Esophagus squamous epithelium (tissue), 5 donors: ENCODE results near the gene KCNAB1. TPM values are rescaled to one million over a fixed set of nuclear protein-coding genes. Genes with fewer than 3 reads are reported as not detected.
"Not testable (repeated sequence)": the region's sequence is repeated elsewhere in the genome, so short reads cannot be mapped to it uniquely, and the experiment has no call there.

ENCODE experiments used
- DNase-seq: peaks from one replicate; lab custom pipeline; 2025; lab: John Stamatoyannopoulos, UW
- H3K27ac ChIP-seq, 4 donors: fragments of 200-600 bp; sonication (generic); one replicate each; pipeline ENCODE4 v1.5.1; 2016 to 2019; ENCODE audit warnings: mild to moderate bottlenecking in 1 of 4
- H3K27me3 ChIP-seq, 4 donors: fragments of 200-600 bp; sonication (generic); 1 replicate in 3 of 4; 2 replicates in 1 of 4; pipeline versions ENCODE4 v1.5.1 to v1.6.0; 2017 to 2021; ENCODE audit warnings: antibody characterized with exemption in 1 of 4
- H3K36me3 ChIP-seq, 3 donors: fragments of 200-600 bp; sonication (generic); one replicate each; pipeline ENCODE4 v1.5.1; 2016 to 2019
- H3K4me1 ChIP-seq, 3 donors: fragments of 200-600 bp; sonication (generic); one replicate each; pipeline ENCODE4 v1.5.1; 2017 to 2019
- H3K4me3 ChIP-seq, 4 donors: fragments of 200-600 bp; sonication (generic); 1 replicate in 3 of 4; 2 replicates in 1 of 4; pipeline ENCODE4 v1.5.1; 2016 to 2019; ENCODE audit warnings: mild to moderate bottlenecking in 2 of 4, moderate library complexity in 1 of 4
- H3K9me3 ChIP-seq, 3 donors: fragments of 200-600 bp; sonication (generic); one replicate each; pipeline ENCODE4 v1.5.1; 2016 to 2019
- CTCF ChIP-seq, 6 experiments: fragments of 450-650 bp in 4 of 6; fragments of 200-600 bp in 2 of 6; sonication (generic) in 2 of 6; IDR thresholded peaks; one replicate each; pipeline ENCODE4 v1.5.1; 2016 to 2019; ENCODE audit warnings: antibody characterized with exemption in 6 of 6, mild to moderate bottlenecking in 4 of 6, moderate library complexity in 4 of 6
- POLR2A ChIP-seq, 4 donors: fragments of 450-650 bp; IDR thresholded peaks; one replicate each; pipeline ENCODE4 v1.6.1; 2017; ENCODE audit warnings: antibody characterized with exemption in 4 of 4, mild to moderate bottlenecking in 4 of 4, moderate library complexity in 3 of 4
- WGBS, 2 donors: methylation state at CpG; one replicate each; pipeline ENCODE4 v1.1.5; 2018; 5-methylcytosine and 5-hydroxymethylcytosine counted together
- intact Hi-C: fragments of 100-400 bp; cut with DNase I; formaldehyde crosslinking; loops from one replicate; pipeline ENCODE4 v1.15.0; 2022
- total RNA-seq, 4 donors: library from RNA; depleted of rRNA; stranded (reverse); fragments of >200 nt; gene quantifications; one replicate each; pipeline ENCODE4 v1.1.0, GENCODE V29; 2016
- donor health status: DM: yes; HTN: yes; CAD: no.

The KCNAB1 gene
- total RNA-seq, 4 donors from 2014 or later = 0.40 to 6.6 (median 1.3) TPM

- intact Hi-C loops = no loop called here
- DNase-seq = no peak
- no peak overlapping the region for H3K27ac ChIP-seq
- no peaks in the 10 kb centered on the region for H3K4me1 ChIP-seq
- H3K36me3 ChIP-seq = no peaks in the 10 kb centered on the region
- TF ChIP-seq POLR2A (IDR thresholded peaks at IDR 0.05) (no peak), CTCF (IDR thresholded peaks at IDR 0.05) (no peak)
- no peaks in the 10 kb centered on the region for H3K9me3 ChIP-seq
- 71 to 83% methylated on average over 3 to 5 of the region's 9 CpGs for WGBS, 2 donors
- no peak overlapping the region for H3K4me3 ChIP-seq
- no peaks in the 10 kb centered on the region for H3K27me3 ChIP-seq
These were observed 97.4 kb downstream of the KCNAB1 start for GRCh38 chr3:156217674-156218352.

GRCh38 chr3:156218353-156218744 is 98.0 kb downstream of the KCNAB1 start:
- no peaks in the 10 kb centered on the region for H3K9me3 ChIP-seq
- WGBS, 2 donors = 33 to 50% methylated on average over 1 to 2 of the region's 3 CpGs
- H3K27ac ChIP-seq = no peak overlapping the region
- no peaks in the 10 kb centered on the region for H3K4me1 ChIP-seq
- no peaks in the 10 kb centered on the region for H3K36me3 ChIP-seq
- no peaks in the 10 kb centered on the region for H3K27me3 ChIP-seq
- no peak for DNase-seq
- TF ChIP-seq CTCF (IDR thresholded peaks at IDR 0.05) (no peak), POLR2A (IDR thresholded peaks at IDR 0.05) (no peak)
- intact Hi-C loops = no loop called here
- H3K4me3 ChIP-seq = no peak overlapping the region

- H3K4me1 ChIP-seq, DNase-seq, H3K36me3 ChIP-seq, H3K4me3 ChIP-seq, intact Hi-C loops, H3K27me3 ChIP-seq, H3K27ac ChIP-seq, H3K9me3 ChIP-seq: not testable (repeated sequence)
These were observed 102.0 kb downstream of the KCNAB1 start for GRCh38 chr3:156222381-156222780.

GRCh38 chr3:156224046-156224445 is 103.7 kb downstream of the KCNAB1 start:
- H3K4me1 ChIP-seq, DNase-seq, H3K27me3 ChIP-seq, H3K9me3 ChIP-seq, intact Hi-C loops, H3K4me3 ChIP-seq, H3K36me3 ChIP-seq, H3K27ac ChIP-seq: not testable (repeated sequence)
- 98% methylated on average over 8 of the region's 23 CpGs; no CpG with 5 or more reads in 1 of the 2 donors for WGBS, 2 donors

GRCh38 chr3:156226676-156227420 is 106.5 kb downstream of the KCNAB1 start:
- 34 to 40% methylated on average over 6 of the region's 6 CpGs for WGBS, 2 donors
- H3K27ac ChIP-seq = no peak overlapping the region
- no peaks in the 10 kb centered on the region for H3K36me3 ChIP-seq
- DNase-seq = no peak
- no peak overlapping the region for H3K4me3 ChIP-seq
- no peaks in the 10 kb centered on the region for H3K27me3 ChIP-seq
- intact Hi-C loops = no loop called here
- H3K9me3 ChIP-seq = no peaks in the 10 kb centered on the region
- TF ChIP-seq POLR2A (IDR thresholded peaks at IDR 0.05) = no peak
- H3K4me1 ChIP-seq = no peaks in the 10 kb centered on the region

GRCh38 chr3:156227704-156228103 is 107.3 kb downstream of the KCNAB1 start:
- no peak for TF ChIP-seq CTCF (IDR thresholded peaks at IDR 0.05)
- no peak for TF ChIP-seq POLR2A (IDR thresholded peaks at IDR 0.05)
- DNase-seq = no peak
- no peak overlapping the region for H3K27ac ChIP-seq
- H3K9me3 ChIP-seq = no peaks in the 10 kb centered on the region
- H3K27me3 ChIP-seq = no peaks in the 10 kb centered on the region
- intact Hi-C loops = no loop called here
- H3K36me3 ChIP-seq = no peaks in the 10 kb centered on the region
- H3K4me3 ChIP-seq = no peak overlapping the region
- 74 to 75% methylated on average over 6 of the region's 6 CpGs for WGBS, 2 donors
- H3K4me1 ChIP-seq = no peaks in the 10 kb centered on the region
